VCaP (cell line): Measurements from ENCODE around the gene FNDC11.

Experiments
- H3K27ac ChIP-seq: fragments of 450-650 bp; 2 replicates; pipeline ENCODE4 v1.5.1; 2017
- CTCF ChIP-seq: fragments of 450-650 bp; conservative IDR thresholded peaks from 2 replicates; pipeline ENCODE4 v1.5.1; 2017; ENCODE audit warnings: mild to moderate bottlenecking, moderate library complexity

FNDC11 gene

DNA sequence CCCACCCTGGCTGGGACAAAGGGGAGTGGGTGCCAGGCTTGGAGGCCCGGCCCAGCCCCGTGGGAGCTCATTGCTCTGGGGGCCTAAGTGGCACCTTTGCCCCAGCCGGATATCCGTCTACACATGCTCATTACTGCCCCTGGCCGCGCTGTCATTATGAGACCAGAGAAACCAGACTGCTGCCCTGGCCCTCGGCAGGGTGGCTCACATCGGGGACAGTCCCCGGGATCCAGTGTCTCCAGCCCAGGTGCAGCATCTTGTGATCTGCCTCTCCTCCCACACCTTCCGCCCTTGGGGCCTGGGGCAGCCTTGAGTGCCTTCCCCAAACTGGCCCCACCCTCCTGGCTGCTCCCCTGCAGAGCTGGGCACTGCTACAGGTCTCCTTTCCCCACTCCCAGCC lies 11.3 kb upstream of the FNDC11 start:
- no peak for TF ChIP-seq CTCF
- H3K27ac ChIP-seq: peak overlapping the region; percentile 95

- peak overlapping the region; percentile 95 for H3K27ac ChIP-seq
- TF ChIP-seq CTCF: no peak
These were observed 10.8 kb upstream of the FNDC11 start for GRCh38 chr20:63543131-63543530.

DNA sequence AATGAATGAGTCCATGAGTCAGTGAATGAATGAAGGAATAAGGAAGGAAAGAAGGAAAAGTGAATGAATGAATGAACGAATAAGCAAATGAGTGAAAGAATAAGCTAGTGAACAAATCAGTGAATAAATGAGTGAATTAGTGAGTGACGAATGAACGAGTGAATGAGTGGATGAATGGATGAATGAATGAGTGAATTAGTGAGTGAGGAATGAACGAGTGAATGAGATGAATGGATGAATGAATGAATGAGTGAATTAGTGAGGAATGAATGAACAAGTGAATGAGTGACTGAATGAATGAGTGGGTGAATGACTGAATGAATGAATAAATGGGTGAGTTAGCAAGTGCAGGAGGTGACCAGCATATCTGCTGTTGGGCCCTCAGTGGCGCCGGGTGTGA lies 10.2 kb upstream of the FNDC11 start:
- TF ChIP-seq CTCF: no peak
- peak overlapping the region; percentile 95 for H3K27ac ChIP-seq

GRCh38 chr20:63544241-63544957 lies 9.6 kb upstream of the FNDC11 start:
- no peak overlapping the region for H3K27ac ChIP-seq
- no peak for TF ChIP-seq CTCF

GRCh38 chr20:63544958-63545516 lies 8.9 kb upstream of the FNDC11 start:
- TF ChIP-seq CTCF: no peak
- no peak overlapping the region for H3K27ac ChIP-seq

- H3K27ac ChIP-seq: no peak overlapping the region
- TF ChIP-seq CTCF: no peak
These were observed 8.1 kb upstream of the FNDC11 start for GRCh38 chr20:63545814-63546213.

DNA sequence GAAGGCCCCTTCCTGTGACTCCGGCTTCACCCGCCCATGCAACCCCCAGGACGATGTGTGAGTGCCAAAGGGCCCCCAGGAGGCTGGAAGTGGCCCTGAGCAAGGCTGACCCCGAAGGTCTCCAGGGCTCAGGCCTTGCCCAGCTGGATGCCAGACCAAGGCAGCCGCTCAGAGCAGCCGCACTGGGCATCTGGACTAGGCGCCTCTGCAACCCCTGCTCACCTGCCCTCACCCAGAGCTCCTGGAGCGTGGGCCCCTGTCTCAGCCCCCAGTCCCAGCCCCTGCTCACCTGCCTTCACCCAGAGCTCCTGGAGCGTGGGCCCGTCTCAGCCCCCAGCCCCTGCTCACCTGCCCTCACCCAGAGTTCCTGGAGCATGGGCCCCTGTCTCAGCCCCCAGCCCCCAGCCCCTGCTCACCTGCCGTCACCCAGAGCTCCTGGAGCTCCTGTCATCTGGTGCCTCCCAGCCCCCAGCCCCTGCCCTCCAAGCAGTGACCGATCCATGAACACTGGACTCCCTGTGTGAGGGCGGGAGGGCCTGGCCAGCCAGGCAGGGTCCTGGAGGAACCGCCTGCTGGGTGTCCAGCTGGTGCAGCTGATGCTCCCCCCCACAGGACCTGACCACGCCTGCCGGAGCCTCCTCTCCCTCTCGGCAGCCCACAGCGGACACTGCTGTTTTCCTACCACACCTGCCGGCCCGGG lies 7.6 kb upstream of the FNDC11 start:
- no peak for TF ChIP-seq CTCF
- H3K27ac ChIP-seq: no peak overlapping the region
